Thyroid gland (tissue), 4 donors: Measurements from ENCODE around the gene FBXL7. TPM values are rescaled to one million over a fixed set of nuclear protein-coding genes. Genes with fewer than 3 reads are reported as not detected.
"Not testable (repeated sequence)": the region's sequence is repeated elsewhere in the genome, so short reads cannot be mapped to it uniquely, and the experiment has no call there.

Experiments
- DNase-seq, 2 donors: peaks; one replicate each; pipeline ENCODE4 v3.0.0-alpha.2; 2019
- H3K27ac ChIP-seq, 3 donors: fragments of 200-600 bp; sonication (generic); 1 replicate in 2 of 3; 2 replicates in 1 of 3; pipeline ENCODE4 v1.5.1; 2016 to 2019; ENCODE audit warnings: mild to moderate bottlenecking in 1 of 3, moderate library complexity in 1 of 3
- H3K27me3 ChIP-seq: fragments of 200-600 bp; sonication (generic); one replicate; pipeline ENCODE4 v1.5.1; 2019
- H3K36me3 ChIP-seq, 2 donors: fragments of 200-600 bp; sonication (generic); one replicate each; pipeline ENCODE4 v1.5.1; 2016 to 2019
- H3K4me1 ChIP-seq, 2 donors: fragments of 200-600 bp; sonication (generic); one replicate each; pipeline ENCODE4 v1.5.1; 2017 to 2019
- H3K4me3 ChIP-seq, 3 donors: fragments of 200-600 bp; sonication (generic); replicated peaks in 1 of 3; 1 replicate in 2 of 3; 2 replicates in 1 of 3; pipeline ENCODE4 v1.5.1; 2016; ENCODE audit warnings: mild to moderate bottlenecking in 1 of 3
- H3K9me3 ChIP-seq: fragments of 200-600 bp; sonication (generic); one replicate; pipeline ENCODE4 v1.5.1; 2017
- POLR2A ChIP-seq, 2 donors: fragments of 450-650 bp; IDR thresholded peaks; one replicate each; pipeline ENCODE4 v1.6.1; 2017; ENCODE audit warnings: antibody characterized with exemption in 2 of 2, mild to moderate bottlenecking in 2 of 2, moderate library complexity in 1 of 2
- WGBS, 2 donors: methylation state at CpG; one replicate each; pipeline ENCODE4 v1.1.5; 2017; 5-methylcytosine and 5-hydroxymethylcytosine counted together
- intact Hi-C: fragments of 100-400 bp; cut with DNase I; formaldehyde crosslinking; loops from one replicate; pipeline ENCODE4 v1.15.1; 2023
- total RNA-seq, 4 donors: library from RNA; depleted of rRNA; stranded (reverse); fragments of >200 nt; gene quantifications; one replicate each; pipeline ENCODE4 v1.2.3, GENCODE V29; 2016
- TF ChIP-seq, protein P1 (sequence below), 6 experiments: fragments of 200-600 bp in 3 of 6; fragments of 450-650 bp in 3 of 6; sonication (generic) in 3 of 6; IDR thresholded peaks; one replicate each; pipeline ENCODE4 v1.5.1; 2016 to 2019; ENCODE audit warnings: antibody characterized with exemption in 6 of 6, mild to moderate bottlenecking in 2 of 6, inconsistent platforms in 1 of 6, moderate library complexity in 1 of 6

Gene FBXL7
- total RNA-seq, 4 donors from 2014 or later: 6.4 to 11.8 (median 9.2) TPM

- Histone ChIP-seq H3K4me3 (no peak overlapping the region), H3K27ac (no peak overlapping the region), H3K36me3 (no peaks in the 10 kb centered on the region), H3K9me3 (no peaks in the 10 kb centered on the region), H3K27me3 (no peaks in the 10 kb centered on the region), H3K4me1 (no peaks in the 10 kb centered on the region)
- DNase-seq: peak in 1 of 2 donors; percentile 6
- intact Hi-C loops: no loop called here
- WGBS, 2 donors: 33 to 39% methylated on average over 6 of the region's 6 CpGs
- TF ChIP-seq, protein P1, sequence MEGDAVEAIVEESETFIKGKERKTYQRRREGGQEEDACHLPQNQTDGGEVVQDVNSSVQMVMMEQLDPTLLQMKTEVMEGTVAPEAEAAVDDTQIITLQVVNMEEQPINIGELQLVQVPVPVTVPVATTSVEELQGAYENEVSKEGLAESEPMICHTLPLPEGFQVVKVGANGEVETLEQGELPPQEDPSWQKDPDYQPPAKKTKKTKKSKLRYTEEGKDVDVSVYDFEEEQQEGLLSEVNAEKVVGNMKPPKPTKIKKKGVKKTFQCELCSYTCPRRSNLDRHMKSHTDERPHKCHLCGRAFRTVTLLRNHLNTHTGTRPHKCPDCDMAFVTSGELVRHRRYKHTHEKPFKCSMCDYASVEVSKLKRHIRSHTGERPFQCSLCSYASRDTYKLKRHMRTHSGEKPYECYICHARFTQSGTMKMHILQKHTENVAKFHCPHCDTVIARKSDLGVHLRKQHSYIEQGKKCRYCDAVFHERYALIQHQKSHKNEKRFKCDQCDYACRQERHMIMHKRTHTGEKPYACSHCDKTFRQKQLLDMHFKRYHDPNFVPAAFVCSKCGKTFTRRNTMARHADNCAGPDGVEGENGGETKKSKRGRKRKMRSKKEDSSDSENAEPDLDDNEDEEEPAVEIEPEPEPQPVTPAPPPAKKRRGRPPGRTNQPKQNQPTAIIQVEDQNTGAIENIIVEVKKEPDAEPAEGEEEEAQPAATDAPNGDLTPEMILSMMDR (IDR thresholded peaks at IDR 0.05): no peak
- no peak for TF ChIP-seq POLR2A (IDR thresholded peaks at IDR 0.05)
These were observed 351.0 kb downstream of the FBXL7 start for GRCh38 chr5:15850939-15851341.

GRCh38 chr5:15852217-15852616, 352.2 kb downstream of the FBXL7 start:
- H3K27ac ChIP-seq: no peak overlapping the region
- no peaks in the 10 kb centered on the region for H3K9me3 ChIP-seq
- no peaks in the 10 kb centered on the region for H3K36me3 ChIP-seq
- 76 to 78% methylated on average over 3 of the region's 3 CpGs for WGBS, 2 donors
- H3K27me3 ChIP-seq: no peaks in the 10 kb centered on the region
- intact Hi-C loops: no loop called here
- no peaks in the 10 kb centered on the region for H3K4me1 ChIP-seq
- no peak for DNase-seq
- no peak overlapping the region for H3K4me3 ChIP-seq
- TF ChIP-seq, protein P1 (IDR thresholded peaks at IDR 0.05): no peak
- TF ChIP-seq POLR2A (IDR thresholded peaks at IDR 0.05): no peak

DNA sequence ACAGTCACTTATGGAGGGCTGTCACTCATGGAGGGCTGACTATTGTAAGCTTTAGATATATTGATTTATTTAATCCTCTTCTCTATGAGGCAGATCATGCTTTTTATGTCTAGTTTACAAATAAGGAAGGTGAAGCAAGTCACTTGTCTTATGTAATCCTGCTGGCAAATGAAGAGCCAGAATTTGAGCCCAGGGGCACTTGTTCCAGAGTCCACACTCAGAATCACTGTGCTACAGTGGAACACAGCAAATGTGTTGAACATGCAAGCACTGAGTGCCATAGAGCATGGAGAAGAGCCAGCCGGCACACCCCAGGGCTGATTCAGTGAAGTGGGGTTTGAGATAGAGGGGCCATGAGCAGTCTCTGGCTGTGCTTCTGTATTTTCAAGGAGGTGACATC, 353.0 kb downstream of the FBXL7 start:
- WGBS, 2 donors: 21 to 71% methylated on average over 1 of the region's 1 CpG
- Histone ChIP-seq H3K4me3 (no peak overlapping the region), H3K36me3 (no peaks in the 10 kb centered on the region), H3K9me3 (no peaks in the 10 kb centered on the region), H3K4me1 (no peaks in the 10 kb centered on the region), H3K27ac (no peak overlapping the region), H3K27me3 (no peaks in the 10 kb centered on the region)
- TF ChIP-seq, protein P1 (IDR thresholded peaks at IDR 0.05): no peak
- no peak for TF ChIP-seq POLR2A (IDR thresholded peaks at IDR 0.05)
- intact Hi-C loops: no loop called here
- no peak for DNase-seq

GRCh38 chr5:15858326-15858725, 358.3 kb downstream of the FBXL7 start:
- H3K4me3 ChIP-seq: no peak overlapping the region
- H3K9me3 ChIP-seq: no peaks in the 10 kb centered on the region
- H3K36me3 ChIP-seq: no peaks in the 10 kb centered on the region
- WGBS, 2 donors: 69 to 77% methylated on average over 1 of the region's 1 CpG
- TF ChIP-seq POLR2A (IDR thresholded peaks at IDR 0.05): no peak
- TF ChIP-seq, protein P1 (IDR thresholded peaks at IDR 0.05): no peak
- DNase-seq: no peak
- no peaks in the 10 kb centered on the region for H3K4me1 ChIP-seq
- H3K27me3 ChIP-seq: no peaks in the 10 kb centered on the region
- intact Hi-C loops: no loop called here
- H3K27ac ChIP-seq: no peak overlapping the region

GRCh38 chr5:15864536-15865215, 364.7 kb downstream of the FBXL7 start:
- no peak for TF ChIP-seq POLR2A (IDR thresholded peaks at IDR 0.05)
- TF ChIP-seq, protein P1 (IDR thresholded peaks at IDR 0.05): no peak
- no peak for DNase-seq
- no peak overlapping the region for H3K4me3 ChIP-seq
- H3K9me3 ChIP-seq: no peaks in the 10 kb centered on the region
- no peaks in the 10 kb centered on the region for H3K4me1 ChIP-seq
- intact Hi-C loops: no loop called here
- H3K27me3 ChIP-seq: no peaks in the 10 kb centered on the region
- 88 to 89% methylated on average over 4 of the region's 4 CpGs for WGBS, 2 donors
- no peaks in the 10 kb centered on the region for H3K36me3 ChIP-seq
- H3K27ac ChIP-seq: no peak overlapping the region

DNA sequence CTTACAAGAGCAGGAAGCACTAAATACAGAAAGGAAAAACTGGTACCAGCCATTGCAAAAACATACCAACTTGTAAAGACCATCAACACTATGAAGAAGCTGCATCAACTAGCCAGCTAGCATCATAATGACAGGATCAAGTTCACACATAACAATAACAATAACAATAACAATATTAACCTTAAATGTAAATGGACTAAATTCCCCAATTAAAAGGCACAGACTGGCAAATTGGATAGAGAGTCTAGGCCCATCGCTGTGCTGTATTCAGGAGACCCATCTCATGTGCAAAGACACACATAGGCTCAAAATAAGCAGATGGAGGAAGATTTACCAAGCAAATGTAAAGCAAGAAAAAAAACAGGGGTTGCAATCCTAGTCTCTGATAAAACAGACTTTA, 372.3 kb downstream of the FBXL7 start:
- H3K4me3 ChIP-seq, H3K9me3 ChIP-seq, H3K27me3 ChIP-seq, H3K4me1 ChIP-seq, DNase-seq, H3K27ac ChIP-seq, H3K36me3 ChIP-seq, intact Hi-C loops: not testable (repeated sequence)
- 90 to 100% methylated on average over 1 of the region's 1 CpG for WGBS, 2 donors
